ENCODE results near the gene UBE3D.

The UBE3D gene

DNA sequence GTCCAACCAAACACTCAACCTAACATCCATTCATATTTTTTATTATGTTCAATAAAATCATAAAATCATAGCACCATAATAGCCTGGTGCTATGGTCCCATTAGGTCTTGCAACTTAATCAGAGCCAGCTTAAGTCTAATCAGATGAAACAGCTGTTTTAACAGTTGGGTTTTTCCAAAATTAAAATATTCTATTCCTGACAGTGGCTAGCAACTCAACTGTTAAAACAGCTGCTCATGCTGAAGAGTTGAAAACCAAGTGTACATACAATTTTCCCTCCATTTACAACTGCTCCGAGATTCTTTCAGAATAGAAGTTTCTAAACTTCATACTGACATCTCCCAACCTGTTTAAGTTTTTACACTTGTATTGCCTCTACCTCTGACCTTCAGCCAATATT lies 89.5 kb downstream of the UBE3D start:
- Histone ChIP-seq H4K20me1 (ENCODE audit: insufficient read depth, low read length) (no peaks in the 10 kb centered on the region), H3K27ac (ENCODE audit: low read length) (no peak overlapping the region)

DNA sequence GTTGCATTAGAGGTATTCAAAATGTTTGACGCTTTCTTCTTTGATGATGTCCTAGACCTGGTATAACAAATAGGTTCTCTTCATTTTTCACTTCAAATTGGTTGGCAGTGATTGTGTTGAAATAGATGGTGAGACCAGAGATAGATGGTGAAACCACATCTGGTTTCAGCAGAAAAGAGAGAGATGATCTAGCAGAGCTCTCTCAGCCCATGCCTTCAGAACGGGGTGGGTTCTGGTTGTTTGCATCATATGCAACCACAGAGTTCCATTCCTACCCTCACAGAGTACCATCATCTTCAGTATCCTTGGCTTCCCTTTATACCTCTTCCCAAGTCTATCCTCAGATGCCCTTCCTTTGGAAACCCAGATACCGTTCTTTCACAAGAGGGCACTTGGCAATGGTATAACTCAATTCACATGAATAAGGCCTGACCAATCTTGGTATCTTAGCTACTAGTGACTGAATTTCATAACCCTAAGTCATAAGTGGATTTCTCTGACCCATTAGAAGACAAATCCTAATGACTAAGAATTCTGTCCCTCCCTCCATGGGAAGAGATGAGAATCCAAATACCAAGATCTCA lies 93.7 kb downstream of the UBE3D start:
- Histone ChIP-seq H3K4me2 (ENCODE audit: low read depth, low read length) (no peak overlapping the region), H3K27ac (ENCODE audit: low read length) (no peak overlapping the region), H3K27me3 (replicated peaks; ENCODE audit: insufficient read depth, low read length) (no peaks in the 10 kb centered on the region), H3K9ac (ENCODE audit: low read length) (no peak overlapping the region), H2AFZ (ENCODE audit: low read length) (no peak overlapping the region), H3K79me2 (ENCODE audit: low read length) (no peaks in the 10 kb centered on the region), H3K9me2 (replicated peaks; ENCODE audit: insufficient read depth, low read length) (no peaks in the 10 kb centered on the region), H3K4me3 (ENCODE audit: low read length) (no peak overlapping the region), H3F3A (ENCODE audit: insufficient read depth, low read length) (no peaks in the 10 kb centered on the region), H3K4me1 (ENCODE audit: low read length) (no peaks in the 10 kb centered on the region), H3K9me3 (replicated peaks; ENCODE audit: insufficient read depth, low read length) (no peaks in the 10 kb centered on the region), H3K36me3 (replicated peaks; ENCODE audit: insufficient read depth, low read length) (no peaks in the 10 kb centered on the region), H4K20me1 (ENCODE audit: insufficient read depth, low read length) (no peaks in the 10 kb centered on the region)
- TF ChIP-seq, protein P1, sequence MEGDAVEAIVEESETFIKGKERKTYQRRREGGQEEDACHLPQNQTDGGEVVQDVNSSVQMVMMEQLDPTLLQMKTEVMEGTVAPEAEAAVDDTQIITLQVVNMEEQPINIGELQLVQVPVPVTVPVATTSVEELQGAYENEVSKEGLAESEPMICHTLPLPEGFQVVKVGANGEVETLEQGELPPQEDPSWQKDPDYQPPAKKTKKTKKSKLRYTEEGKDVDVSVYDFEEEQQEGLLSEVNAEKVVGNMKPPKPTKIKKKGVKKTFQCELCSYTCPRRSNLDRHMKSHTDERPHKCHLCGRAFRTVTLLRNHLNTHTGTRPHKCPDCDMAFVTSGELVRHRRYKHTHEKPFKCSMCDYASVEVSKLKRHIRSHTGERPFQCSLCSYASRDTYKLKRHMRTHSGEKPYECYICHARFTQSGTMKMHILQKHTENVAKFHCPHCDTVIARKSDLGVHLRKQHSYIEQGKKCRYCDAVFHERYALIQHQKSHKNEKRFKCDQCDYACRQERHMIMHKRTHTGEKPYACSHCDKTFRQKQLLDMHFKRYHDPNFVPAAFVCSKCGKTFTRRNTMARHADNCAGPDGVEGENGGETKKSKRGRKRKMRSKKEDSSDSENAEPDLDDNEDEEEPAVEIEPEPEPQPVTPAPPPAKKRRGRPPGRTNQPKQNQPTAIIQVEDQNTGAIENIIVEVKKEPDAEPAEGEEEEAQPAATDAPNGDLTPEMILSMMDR (IDR thresholded peaks at IDR 0.05; ENCODE audit: low read length), result no peak
- TF ChIP-seq EZH2 (optimal IDR thresholded peaks at IDR 0.05; ENCODE audit: low read depth, low read length) (no peak), EZH2phosphoT487 (IDR thresholded peaks at IDR 0.05; ENCODE audit: low read length) (no peak)
- no peak for DNase-seq

More for the DNA sequence above, 89.5 kb downstream of the UBE3D start:
- Histone ChIP-seq H3F3A (ENCODE audit: insufficient read depth, low read length) (no peaks in the 10 kb centered on the region), H2AFZ (ENCODE audit: low read length) (no peak overlapping the region), H3K9me2 (replicated peaks; ENCODE audit: insufficient read depth, low read length) (no peaks in the 10 kb centered on the region), H3K79me2 (ENCODE audit: low read length) (no peaks in the 10 kb centered on the region), H3K27me3 (replicated peaks; ENCODE audit: insufficient read depth, low read length) (no peaks in the 10 kb centered on the region), H3K4me2 (ENCODE audit: low read depth, low read length) (no peak overlapping the region), H3K9ac (ENCODE audit: low read length) (no peak overlapping the region), H3K4me1 (ENCODE audit: low read length) (no peaks in the 10 kb centered on the region), H3K9me3 (replicated peaks; ENCODE audit: insufficient read depth, low read length) (no peaks in the 10 kb centered on the region), H3K4me3 (ENCODE audit: low read length) (no peak overlapping the region), H3K36me3 (replicated peaks; ENCODE audit: insufficient read depth, low read length) (no peaks in the 10 kb centered on the region)
- no peak for DNase-seq
- TF ChIP-seq, protein P1 (IDR thresholded peaks at IDR 0.05; ENCODE audit: low read length), result no peak
- TF ChIP-seq EZH2 (optimal IDR thresholded peaks at IDR 0.05; ENCODE audit: low read depth, low read length) (no peak), EZH2phosphoT487 (IDR thresholded peaks at IDR 0.05; ENCODE audit: low read length) (no peak)

DNA sequence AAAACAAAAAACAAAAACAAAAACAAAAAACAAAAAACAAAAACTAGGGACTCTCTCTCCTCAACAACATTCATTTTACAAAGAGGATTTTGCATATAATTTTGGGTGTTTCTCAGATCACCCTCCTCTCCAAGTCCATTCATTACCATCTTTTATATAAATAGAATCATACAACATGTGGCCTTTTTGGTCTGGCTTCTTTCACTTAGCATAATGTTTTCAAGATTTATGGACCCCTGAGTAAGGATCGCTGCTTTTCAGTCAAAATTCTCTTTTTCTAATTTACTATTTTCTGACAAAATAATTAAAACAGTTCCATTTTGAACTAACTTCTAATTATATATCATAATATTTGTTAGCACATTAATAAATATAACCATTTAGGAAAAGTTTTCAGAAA lies 94.8 kb downstream of the UBE3D start:
- TF ChIP-seq EZH2phosphoT487 (IDR thresholded peaks at IDR 0.05; ENCODE audit: low read length) (no peak), EZH2 (optimal IDR thresholded peaks at IDR 0.05; ENCODE audit: low read depth, low read length) (no peak)
- TF ChIP-seq, protein P1 (IDR thresholded peaks at IDR 0.05; ENCODE audit: low read length), result no peak
- H3K9ac ChIP-seq (ENCODE audit: low read length), result no peak overlapping the region
- no peak overlapping the region for H3K27ac ChIP-seq (ENCODE audit: low read length)
- H3F3A ChIP-seq (ENCODE audit: insufficient read depth, low read length), result no peaks in the 10 kb centered on the region
- no peaks in the 10 kb centered on the region for H3K36me3 ChIP-seq (replicated peaks; ENCODE audit: insufficient read depth, low read length)
- no peak overlapping the region for H3K4me3 ChIP-seq (ENCODE audit: low read length)
- no peak overlapping the region for H3K4me2 ChIP-seq (ENCODE audit: low read depth, low read length)
- H2AFZ ChIP-seq (ENCODE audit: low read length), result no peak overlapping the region
- H3K79me2 ChIP-seq (ENCODE audit: low read length), result no peaks in the 10 kb centered on the region
- no peaks in the 10 kb centered on the region for H4K20me1 ChIP-seq (ENCODE audit: insufficient read depth, low read length)
- no peaks in the 10 kb centered on the region for H3K4me1 ChIP-seq (ENCODE audit: low read length)
- H3K27me3 ChIP-seq (replicated peaks; ENCODE audit: insufficient read depth, low read length), result no peaks in the 10 kb centered on the region
- no peak for DNase-seq
- no peaks in the 10 kb centered on the region for H3K9me2 ChIP-seq (replicated peaks; ENCODE audit: insufficient read depth, low read length)
- H3K9me3 ChIP-seq (replicated peaks; ENCODE audit: insufficient read depth, low read length), result no peaks in the 10 kb centered on the region
